GM23248 (cell line): ENCODE results near the gene OR56B4.

ENCODE experiments used
- EZH2 ChIP-seq: fragments of 200-600 bp; sonication (generic); IDR thresholded peaks from 2 replicates; pipeline ENCODE4 v1.6.1; 2018; ENCODE audit warnings: antibody characterized with exemption, mild to moderate bottlenecking; ENCODE audit not compliant: insufficient read depth, poor library complexity, severe bottlenecking
- EZH2phosphoT487 ChIP-seq: fragments of 200-600 bp; sonication (generic); IDR thresholded peaks from 2 replicates; pipeline ENCODE4 v1.6.1; 2018; ENCODE audit warnings: antibody characterized with exemption, moderate library complexity, mild to moderate bottlenecking, low read depth; ENCODE audit not compliant: insufficient read depth

DNA sequence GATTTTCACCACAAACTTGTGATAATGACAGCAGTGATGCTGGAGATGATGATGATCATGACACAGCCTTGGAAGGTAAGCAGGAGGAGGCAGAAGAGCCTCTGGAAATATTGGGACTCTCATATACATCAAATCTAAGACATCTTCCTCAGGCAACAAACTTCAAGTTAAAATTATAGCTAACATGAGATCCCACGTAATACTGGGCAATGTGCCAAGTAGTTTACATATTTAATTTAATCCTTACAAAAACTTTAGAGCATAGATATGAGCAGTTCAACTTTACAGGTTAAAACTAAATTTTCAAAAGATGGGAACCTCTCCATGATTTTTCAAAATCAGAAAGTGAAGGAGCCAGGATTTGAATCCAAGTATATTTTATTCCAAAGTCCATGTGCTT, 43.6 kb downstream of the OR56B4 start:
- no peak for TF ChIP-seq EZH2
- TF ChIP-seq EZH2phosphoT487, result no peak
